ENCODE data around the gene CD300H. TPM values are rescaled to one million over a fixed set of nuclear protein-coding genes. Genes with fewer than 3 reads are reported as not detected.

The CD300H gene
- total RNA-seq, 3 donors from 2014 or later: 1.5 TPM; not detected in 2

DNA sequence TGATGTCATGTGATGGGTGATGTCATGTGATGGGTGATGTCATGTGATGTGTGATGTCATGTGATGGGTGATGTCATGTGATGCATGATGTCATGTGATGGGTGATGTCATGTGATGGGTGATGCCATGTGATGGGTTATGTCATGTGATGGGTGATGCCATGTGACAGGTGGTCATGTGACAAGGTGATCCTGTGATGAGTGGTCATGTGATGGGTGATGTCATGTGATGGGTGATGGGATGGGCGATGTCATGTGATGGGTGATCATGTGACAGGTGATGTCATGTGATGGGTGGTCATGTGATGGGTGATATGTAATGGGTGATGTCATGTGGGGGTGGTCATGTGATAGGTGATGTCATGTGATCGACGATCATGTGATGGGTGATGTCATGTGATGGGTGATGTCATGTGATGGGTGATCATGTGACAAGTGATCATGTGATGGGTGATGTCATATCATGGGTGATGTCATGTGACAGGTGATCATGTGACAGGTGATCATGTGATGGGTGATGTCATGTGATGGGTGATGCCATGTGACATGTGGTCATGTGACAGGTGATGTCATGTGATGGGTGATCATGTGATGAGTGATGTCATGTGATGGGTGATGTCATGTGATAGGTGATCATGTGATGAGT, 53.2 kb downstream of the CD300H start:
- intact Hi-C loops (cut with DNase I; ENCODE audit: low total_unique reads): no loop called here
- Histone ChIP-seq H3K9me3 (peaks cover 0 to 9% of the 10 kb centered on the region in 2 donors), H3K27me3 (peaks cover 0 to 7% of the 10 kb centered on the region in 2 donors), H3K4me3 (no peak overlapping the region), H3K4me1 (no peaks in the 10 kb centered on the region), H3K36me3 (no peaks in the 10 kb centered on the region), H3K27ac (no peak overlapping the region)
- DNase-seq (ENCODE audit: low spot score in 2 of 2): peak; percentile 35 to 42
- no peak for TF ChIP-seq POLR2AphosphoS5 (IDR thresholded peaks at IDR 0.05)
- TF ChIP-seq POLR2A (IDR thresholded peaks at IDR 0.05): no peak
- TF ChIP-seq, protein P1, sequence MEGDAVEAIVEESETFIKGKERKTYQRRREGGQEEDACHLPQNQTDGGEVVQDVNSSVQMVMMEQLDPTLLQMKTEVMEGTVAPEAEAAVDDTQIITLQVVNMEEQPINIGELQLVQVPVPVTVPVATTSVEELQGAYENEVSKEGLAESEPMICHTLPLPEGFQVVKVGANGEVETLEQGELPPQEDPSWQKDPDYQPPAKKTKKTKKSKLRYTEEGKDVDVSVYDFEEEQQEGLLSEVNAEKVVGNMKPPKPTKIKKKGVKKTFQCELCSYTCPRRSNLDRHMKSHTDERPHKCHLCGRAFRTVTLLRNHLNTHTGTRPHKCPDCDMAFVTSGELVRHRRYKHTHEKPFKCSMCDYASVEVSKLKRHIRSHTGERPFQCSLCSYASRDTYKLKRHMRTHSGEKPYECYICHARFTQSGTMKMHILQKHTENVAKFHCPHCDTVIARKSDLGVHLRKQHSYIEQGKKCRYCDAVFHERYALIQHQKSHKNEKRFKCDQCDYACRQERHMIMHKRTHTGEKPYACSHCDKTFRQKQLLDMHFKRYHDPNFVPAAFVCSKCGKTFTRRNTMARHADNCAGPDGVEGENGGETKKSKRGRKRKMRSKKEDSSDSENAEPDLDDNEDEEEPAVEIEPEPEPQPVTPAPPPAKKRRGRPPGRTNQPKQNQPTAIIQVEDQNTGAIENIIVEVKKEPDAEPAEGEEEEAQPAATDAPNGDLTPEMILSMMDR (IDR thresholded peaks at IDR 0.05): no peak

DNA sequence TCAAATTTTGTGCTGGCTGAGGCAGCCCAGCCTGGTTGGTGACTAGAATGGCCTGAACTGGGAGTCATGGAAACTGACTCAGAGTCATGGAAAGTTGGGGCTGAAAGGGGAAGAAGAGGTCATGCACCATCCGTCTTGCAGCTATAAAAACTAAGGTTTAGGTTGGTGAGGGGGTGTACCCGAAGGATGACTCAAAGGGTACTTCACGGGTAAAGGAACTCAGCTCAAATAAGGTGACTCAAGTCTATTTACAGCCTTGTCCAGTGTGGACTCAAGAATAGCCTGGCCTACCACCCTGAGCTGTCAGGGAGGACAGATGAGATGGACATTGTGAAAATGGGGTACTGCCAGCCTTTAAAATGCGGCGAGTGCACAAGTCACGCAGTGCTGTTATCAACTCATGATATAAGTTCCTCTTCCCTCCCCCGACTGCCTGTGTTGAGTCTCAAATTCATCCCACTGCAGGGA, 54.7 kb downstream of the CD300H start:
- intact Hi-C loops (cut with DNase I; ENCODE audit: low total_unique reads): no loop called here
- Histone ChIP-seq H3K9me3 (no peaks in the 10 kb centered on the region), H3K4me3 (no peak overlapping the region), H3K36me3 (no peaks in the 10 kb centered on the region), H3K27me3 (peaks cover 0 to 7% of the 10 kb centered on the region in 2 donors), H3K27ac (no peak overlapping the region), H3K4me1 (no peaks in the 10 kb centered on the region)
- TF ChIP-seq POLR2A (IDR thresholded peaks at IDR 0.05): no peak
- TF ChIP-seq, protein P1 (IDR thresholded peaks at IDR 0.05): no peak
- no peak for TF ChIP-seq POLR2AphosphoS5 (IDR thresholded peaks at IDR 0.05)
- peak in 1 of 2 donors; percentile 37 for DNase-seq (ENCODE audit: low spot score in 2 of 2)

DNA sequence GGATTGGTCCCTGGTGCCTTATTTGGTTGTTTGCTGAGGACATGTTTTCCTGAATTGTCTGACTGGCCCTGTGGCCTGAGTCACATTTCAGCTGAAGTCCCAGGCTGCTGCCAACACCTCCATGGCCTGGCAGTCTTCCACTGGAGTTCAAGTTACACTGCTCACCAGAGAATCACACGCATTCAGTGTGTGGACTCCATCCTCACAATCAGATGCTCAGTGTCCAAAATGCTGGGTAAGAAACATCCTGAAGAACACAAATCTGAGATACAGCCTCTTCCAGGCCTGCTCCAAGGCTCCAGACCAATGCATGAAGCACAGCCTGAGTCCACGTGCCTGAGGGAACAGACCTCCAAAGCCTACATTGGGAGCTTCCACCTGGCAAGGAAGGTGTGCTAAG, 55.3 kb downstream of the CD300H start:
- no peaks in the 10 kb centered on the region for H3K9me3 ChIP-seq
- no peaks in the 10 kb centered on the region for H3K4me1 ChIP-seq
- H3K4me3 ChIP-seq: no peak overlapping the region
- H3K36me3 ChIP-seq: no peaks in the 10 kb centered on the region
- intact Hi-C loops (cut with DNase I; ENCODE audit: low total_unique reads): no loop called here
- H3K27me3 ChIP-seq: peaks cover 0 to 7% of the 10 kb centered on the region in 2 donors
- H3K27ac ChIP-seq: no peak overlapping the region
- TF ChIP-seq, protein P1 (IDR thresholded peaks at IDR 0.05): no peak
- no peak for TF ChIP-seq POLR2AphosphoS5 (IDR thresholded peaks at IDR 0.05)
- no peak for TF ChIP-seq POLR2A (IDR thresholded peaks at IDR 0.05)
- DNase-seq (ENCODE audit: low spot score in 2 of 2): no peak

Other genes starting within 250 kb of the CD300H start
- gene KIF19, start 241.3 kb downstream of the CD300H start, total RNA-seq: 1 to 10 TPM in 1 of 3 donors, under 1 TPM in 2; 0.16 to 1.3 (median 0.44) TPM
- not detected for gene BTBD17, start 205.6 kb downstream of the CD300H start, total RNA-seq
- gene GPR142, start 200.0 kb downstream of the CD300H start, total RNA-seq: not detected
- gene GPRC5C, start 135.4 kb downstream of the CD300H start, total RNA-seq: 10 to 100 TPM; 24.3 to 69.2 (median 40.3) TPM
- gene CD300A, start 100.9 kb downstream of the CD300H start, total RNA-seq: 10 to 100 TPM in 2 of 3 donors, 1 to 10 TPM in 1; 6.2 to 15.7 (median 10.2) TPM
- under 1 TPM in 2 of 3 donors, not detected in 1; 0.32 to 0.88 TPM for gene CD300LB, start 36.0 kb downstream of the CD300H start, total RNA-seq
- 1 to 10 TPM in 1 of 3 donors, under 1 TPM in 2; 0.33 to 2.1 (median 0.59) TPM for gene CD300C, start 21.4 kb downstream of the CD300H start, total RNA-seq
- not detected for gene CD300LD, start 24.8 kb upstream of the CD300H start, total RNA-seq
- gene CD300E, start 56.2 kb upstream of the CD300H start, total RNA-seq: under 1 TPM; under 0.01 to 0.32 (median 0.29) TPM
- 1 to 10 TPM in 1 of 3 donors, under 1 TPM in 2; 0.32 to 2.0 (median 0.98) TPM for gene CD300LF, start 145.4 kb upstream of the CD300H start, total RNA-seq
- gene RAB37, start 169.7 kb upstream of the CD300H start, total RNA-seq: 1 to 10 TPM in 2 of 3 donors, under 1 TPM in 1; 0.98 to 2.1 (median 2.0) TPM
- gene NHERF1, start 181.1 kb upstream of the CD300H start, total RNA-seq: 10 to 100 TPM; 15.8 to 82.8 (median 36.4) TPM
- gene NAT9, start 208.8 kb upstream of the CD300H start, total RNA-seq: 10 to 100 TPM; 20.6 to 41.3 (median 40.0) TPM

Data from breast epithelium (tissue), 4 donors.